HepG2 (cell line): ENCODE data around the gene TAP1. TPM values are rescaled to one million over a fixed set of nuclear protein-coding genes. Genes with fewer than 3 reads are reported as not detected.

Source experiments
- BCL6 ChIP-seq: IDR thresholded peaks from 2 replicates; pipeline ENCODE4 v1.6.1; 2016; ENCODE audit warnings: missing genetic modification reagents, missing compliant biosample characterization
- CEBPG ChIP-seq: IDR thresholded peaks from 2 replicates; pipeline ENCODE4 v1.6.1; 2016
- DDIT3 ChIP-seq: sonication (generic); formaldehyde crosslinking; IDR thresholded peaks from 2 replicates; pipeline ENCODE4 v1.4.0; 2020; ENCODE audit warnings: mild to moderate bottlenecking, missing genetic modification reagents
- FOSL2 ChIP-seq: sonication (generic); formaldehyde crosslinking; IDR thresholded peaks from 2 replicates; pipeline ENCODE4 v1.4.0; 2020; ENCODE audit warnings: missing genetic modification reagents
- GATAD2A ChIP-seq: IDR thresholded peaks from 2 replicates; pipeline ENCODE4 v1.6.1; 2016
- HMG20A ChIP-seq: IDR thresholded peaks from 2 replicates; pipeline ENCODE4 v1.6.1; 2016; ENCODE audit warnings: borderline replicate concordance
- HOXA5 ChIP-seq: sonication (generic); formaldehyde crosslinking; IDR thresholded peaks from 2 replicates; pipeline ENCODE4 v1.4.0; 2020; ENCODE audit warnings: missing genetic modification reagents
- ISX ChIP-seq: sonication (generic); formaldehyde crosslinking; conservative IDR thresholded peaks from 2 replicates; pipeline ENCODE4 v1.5.0; 2020; ENCODE audit warnings: missing genetic modification reagents
- KDM3A ChIP-seq: IDR thresholded peaks from 2 replicates; pipeline ENCODE4 v1.6.1; 2018; ENCODE audit warnings: low read depth, missing compliant biosample characterization
- LCORL ChIP-seq, 2 experiments: fragments of 450-650 bp in 1 of 2; sonication (generic) in 1 of 2; formaldehyde crosslinking in 1 of 2; IDR thresholded peaks; 2 replicates each; pipeline versions ENCODE4 v1.5.0 to v1.6.1; 2017 to 2020; ENCODE audit warnings: antibody characterized with exemption in 1 of 2, missing genetic modification reagents in 1 of 2
- MIER2 ChIP-seq: IDR thresholded peaks from 2 replicates; pipeline ENCODE4 v1.6.1; 2016; ENCODE audit warnings: missing biosample characterization, missing genetic modification reagents
- MYC ChIP-seq: sonication (generic); formaldehyde crosslinking; IDR thresholded peaks from 2 replicates; pipeline ENCODE4 v1.9.0; 2021; ENCODE audit warnings: missing genetic modification reagents, borderline replicate concordance
- PBX3 ChIP-seq: sonication (generic); formaldehyde crosslinking; IDR thresholded peaks from 2 replicates; pipeline ENCODE4 v1.8.1; 2023; ENCODE audit warnings: missing genetic modification reagents, inconsistent platforms, borderline replicate concordance
- SIX1 ChIP-seq: sonication (generic); formaldehyde crosslinking; IDR thresholded peaks from 2 replicates; pipeline ENCODE4 v1.4.0; 2020; ENCODE audit warnings: missing genetic modification reagents, borderline replicate concordance
- ZBTB2 ChIP-seq: sonication (generic); formaldehyde crosslinking; IDR thresholded peaks from 2 replicates; pipeline ENCODE4 v1.8.0; 2022; ENCODE audit warnings: low read depth, missing genetic modification reagents
- ZBTB44 ChIP-seq: sonication (generic); formaldehyde crosslinking; IDR thresholded peaks from 2 replicates; pipeline ENCODE4 v1.4.0; 2020; ENCODE audit warnings: missing genetic modification reagents
- ZFP1 ChIP-seq: IDR thresholded peaks from 2 replicates; pipeline ENCODE4 v1.6.1; 2016
- ZMYM3 ChIP-seq: sonication (generic); formaldehyde crosslinking; IDR thresholded peaks from 2 replicates; pipeline ENCODE4 v1.5.1; 2020; ENCODE audit warnings: mild to moderate bottlenecking, missing genetic modification reagents
- ZNF138 ChIP-seq: sonication (generic); formaldehyde crosslinking; IDR thresholded peaks from 2 replicates; pipeline ENCODE4 v1.5.0; 2020; ENCODE audit warnings: mild to moderate bottlenecking, low read depth, missing genetic modification reagents
- ZNF235 ChIP-seq: sonication (generic); formaldehyde crosslinking; IDR thresholded peaks from 2 replicates; pipeline ENCODE4 v1.8.1; 2023; ENCODE audit warnings: mild to moderate bottlenecking, missing genetic modification reagents, borderline replicate concordance
- ZNF329 ChIP-seq: sonication (generic); formaldehyde crosslinking; IDR thresholded peaks from 2 replicates; pipeline ENCODE4 v1.9.0; 2021; ENCODE audit warnings: low read depth, mild to moderate bottlenecking, missing genetic modification reagents
- ZNF619 ChIP-seq: sonication (generic); formaldehyde crosslinking; IDR thresholded peaks from 2 replicates; pipeline ENCODE4 v1.4.0; 2020; ENCODE audit warnings: mild to moderate bottlenecking, missing genetic modification reagents
- ZNF710 ChIP-seq: sonication (generic); formaldehyde crosslinking; IDR thresholded peaks from 2 replicates; pipeline ENCODE4 v1.5.0; 2020; ENCODE audit warnings: mild to moderate bottlenecking, missing genetic modification reagents, borderline replicate concordance
- ZNF768 ChIP-seq: sonication (generic); formaldehyde crosslinking; IDR thresholded peaks from 2 replicates; pipeline ENCODE4 v1.4.0; 2020; ENCODE audit warnings: missing genetic modification reagents
- polyA plus RNA-seq, 8 experiments: library from polyadenylated mRNA; depleted of rRNA in 3 of 8; stranded (reverse) in 7 of 8; unstranded in 1 of 8; fragments of >200 nt; fragmentation: Illumina TruSeq in 4 of 8; extraction: Trizol in 4 of 8; gene quantifications; 2 replicates each; pipeline versions ENCODE4 v1.2.1 to v1.2.3, GENCODE V29; 2011 to 2016; ENCODE audit warnings: low read depth in 4 of 8, missing spikeins in 1 of 8, mixed read lengths in 1 of 8; ENCODE audit not compliant: insufficient read depth in 1 of 8
- total RNA-seq, 5 experiments: library from RNA; depleted of rRNA; stranded (reverse); fragments of >200 nt; fragmentation: Illumina TruSeq; extraction: Trizol; gene quantifications; 2 replicates each; pipeline ENCODE4 v1.2.3, GENCODE V29; 2016; ENCODE audit warnings: low read depth in 1 of 5

Gene TAP1
- total and polyA plus RNA-seq, 2 of the 13 experiments (the other 11 are each of a cell fraction or from before 2014, with no cell fraction given) = 31.2 to 52.2 TPM

GRCh38 chr6:32838114-32838958, 15.2 kb downstream of the TAP1 start, which contains the start of gene TAP2 (continued):
- TF ChIP-seq HOXA5 (CRISPR knock-in tag) = peak; percentile 86
- no peak for TF ChIP-seq ZBTB2 (CRISPR knock-in tag)
- 0 out of 2 replicates have a peak, but pooled peaks have one; percentile 45 for TF ChIP-seq ZNF329
- peak; percentile 33; the same call in 1 of the 2 replicates for TF ChIP-seq ZNF619
- TF ChIP-seq SIX1 (CRISPR knock-in tag) = peak; percentile 71
- TF ChIP-seq BCL6 = peak; percentile 45; the same call in 1 of the 2 replicates
- TF ChIP-seq GATAD2A (CRISPR knock-in tag) = peak; percentile 52; the same call in 1 of the 2 replicates
- TF ChIP-seq KDM3A (CRISPR knock-in tag) = peak; percentile 95
- 0 out of 2 replicates have a peak, but pooled peaks have one; percentile 58 for TF ChIP-seq ZNF235
- TF ChIP-seq ZNF138 = no peak
- TF ChIP-seq ZFP1 (CRISPR knock-in tag) = peak; percentile 33; the same call in 1 of the 2 replicates
- no peak for TF ChIP-seq ZMYM3 (CRISPR knock-in tag)
- no peak for TF ChIP-seq PBX3 (CRISPR knock-in tag)
- peak; percentile 82 for TF ChIP-seq ZNF710 (CRISPR knock-in tag)
- peak; percentile 51 for TF ChIP-seq FOSL2 (CRISPR knock-in tag)
- TF ChIP-seq ZNF768 = peak; percentile 50
- peak; percentile 45; the same call in 1 of the 2 replicates for TF ChIP-seq HMG20A
- TF ChIP-seq MIER2 = peak; percentile 74
- peak; percentile 68; the same call in 1 of the 2 replicates for TF ChIP-seq MYC (CRISPR knock-in tag)
- 0 out of 2 replicates have a peak, but pooled peaks have one; percentile 56 for TF ChIP-seq DDIT3 (CRISPR knock-in tag)
- peak; percentile 34; the same call in 1 of the 2 replicates for TF ChIP-seq CEBPG (CRISPR knock-in tag)
- no peak for TF ChIP-seq ZBTB44
- TF ChIP-seq LCORL (IDR thresholded peaks at IDR 0.05) = no peak
- peak; percentile 77 for TF ChIP-seq LCORL (CRISPR knock-in tag; IDR thresholded peaks at IDR 0.05)
- TF ChIP-seq ISX = peak; percentile 75; the same call in 1 of the 2 replicates
